Endothelial cell of umbilical vein (primary cell): ENCODE measurements around the gene MMP25. TPM values are rescaled to one million over a fixed set of nuclear protein-coding genes. Genes with fewer than 3 reads are reported as not detected.

Experiments
- BruUV-seq: library from RNA; stranded (reverse); fragments of 400-500 nt; replicated peaks from 2 replicates; lab custom pipeline; 2021; lab: Mats Ljungman, UMichigan
- CTCF ChIA-PET: fragments of 300-600, 350-600 bp; sonication (Branson Sonifier 250); formaldehyde crosslinking; loops from one replicate; lab custom pipeline; 2021; ENCODE audit warnings: antibody characterized with exemption, inconsistent platforms; lab: Charles Lee
- POLR2A ChIA-PET: fragments of 300-600, 350-600 bp; sonication (Branson Sonifier 250); formaldehyde crosslinking; loops from one replicate; lab custom pipeline; 2021; ENCODE audit warnings: antibody characterized with exemption, inconsistent platforms; lab: Charles Lee
- DNase-seq: peaks from one replicate; pipeline ENCODE4 v3.0.0-alpha.2; 2011; ENCODE audit warnings: low read depth, low spot score
- FAIRE-seq: peaks from 2 replicates; lab custom pipeline; 2011; peaks lifted over from hg19 to GRCh38; lab: Jason Lieb, UNC
- H2AFZ ChIP-seq: 2 replicates; pipeline ENCODE4 v1.6.0; 2012; ENCODE audit warnings: low read depth, low read length, control low read depth, inconsistent platforms
- H3K27ac ChIP-seq: 2 replicates; pipeline ENCODE4 v1.5.1; 2011; ENCODE audit warnings: low read depth, mild to moderate bottlenecking, control low read depth, low read length, moderate library complexity; ENCODE audit not compliant: insufficient read depth
- H3K27me3 ChIP-seq, 2 experiments: 2 replicates each; pipeline versions ENCODE4 v1.6.0 to v1.6.1; 2011; ENCODE audit warnings: low read length in 2 of 2, mixed read lengths in 1 of 2; ENCODE audit not compliant: control insufficient read depth in 2 of 2, insufficient read depth in 2 of 2
- H3K36me3 ChIP-seq, 2 experiments: 2 replicates in 1 of 2; 3 replicates in 1 of 2; pipeline ENCODE4 v1.5.1; 2011; ENCODE audit warnings: low read length in 2 of 2, mild to moderate bottlenecking in 1 of 2, moderate library complexity in 1 of 2; ENCODE audit not compliant: control insufficient read depth in 2 of 2, insufficient read depth in 2 of 2; ENCODE audit errors: extremely low read depth in 1 of 2
- H3K4me1 ChIP-seq: 3 replicates; pipeline ENCODE4 v1.5.1; 2011; ENCODE audit warnings: mild to moderate bottlenecking, low read length; ENCODE audit not compliant: control insufficient read depth, insufficient read depth; ENCODE audit errors: extremely low read depth
- H3K4me2 ChIP-seq: 2 replicates; pipeline ENCODE4 v1.6.1; 2011; ENCODE audit warnings: low read length, control low read depth, mixed read lengths; ENCODE audit not compliant: insufficient read depth
- H3K4me3 ChIP-seq, 3 experiments: fragments of 200-600 bp in 1 of 3; sonication (generic), shearing (Covaris generic) in 1 of 3; replicated peaks in 1 of 3; 2 replicates each; pipeline ENCODE4 v1.5.1; 2011 to 2016; ENCODE audit warnings: control low read depth in 3 of 3, low read length in 3 of 3, mild to moderate bottlenecking in 2 of 3, inconsistent platforms in 1 of 3, low read depth in 1 of 3, moderate library complexity in 1 of 3; ENCODE audit not compliant: insufficient read depth in 1 of 3
- H3K79me2 ChIP-seq: 2 replicates; pipeline ENCODE4 v1.6.0; 2012; ENCODE audit warnings: low read length, inconsistent platforms; ENCODE audit not compliant: control insufficient read depth, insufficient read depth
- H3K9ac ChIP-seq: replicated peaks from 2 replicates; pipeline ENCODE3; 2011; ENCODE audit warnings: low read length, control low read depth; ENCODE audit not compliant: insufficient read depth; ENCODE audit errors: extremely low read depth
- H3K9me1 ChIP-seq: replicated peaks from 3 replicates; pipeline ENCODE4 v1.6.0; 2011; ENCODE audit warnings: mild to moderate bottlenecking, low read length; ENCODE audit not compliant: control insufficient read depth, insufficient read depth; ENCODE audit errors: extremely low read depth
- H3K9me3 ChIP-seq: replicated peaks from 2 replicates; pipeline ENCODE4 v1.5.1; 2012; ENCODE audit warnings: low read length, inconsistent platforms; ENCODE audit not compliant: control insufficient read depth, insufficient read depth
- H4K20me1 ChIP-seq: replicated peaks from 2 replicates; pipeline ENCODE3; 2011; ENCODE audit warnings: mild to moderate bottlenecking, low read length; ENCODE audit not compliant: control insufficient read depth, insufficient read depth; ENCODE audit errors: extremely low read depth
- EZH2 ChIP-seq: IDR thresholded peaks from 2 replicates; pipeline ENCODE4 v1.6.1; 2012; ENCODE audit warnings: borderline replicate concordance, low read depth, mild to moderate bottlenecking, moderate library complexity, low read length, inconsistent platforms; ENCODE audit not compliant: severe bottlenecking
- GATA2 ChIP-seq: IDR thresholded peaks from 2 replicates; pipeline ENCODE4 v1.7.0; 2011; ENCODE audit warnings: low read depth, mild to moderate bottlenecking, moderate library complexity, mixed read lengths, low read length; ENCODE audit not compliant: insufficient read length, insufficient read depth
- MYC ChIP-seq: IDR thresholded peaks from one replicate; pipeline ENCODE4 v1.6.1; 2011; ENCODE audit warnings: mild to moderate bottlenecking, low read depth, low read length
- POLR2AphosphoS5 ChIP-seq: IDR thresholded peaks from 2 replicates; pipeline ENCODE4 v1.6.1; 2012; ENCODE audit warnings: low read depth, mild to moderate bottlenecking, control low read depth, low read length, moderate library complexity; ENCODE audit not compliant: insufficient read depth
- dilution Hi-C: fragments of 300-500 bp; cut with MboI; formaldehyde crosslinking; loops from one replicate; pipeline ENCODE4 v1.15.0; 2019; ENCODE audit warnings: low sequenced_read_pairs; ENCODE audit not compliant: extremely low pct_ligation_motif_present
- intact Hi-C: fragments of 100-400 bp; cut with micrococcal nuclease; formaldehyde crosslinking; loops from one replicate; pipeline ENCODE4 v1.10.0; 2022
- polyA plus RNA-seq, 4 experiments: library from polyadenylated mRNA; depleted of rRNA in 3 of 4; stranded (reverse) in 3 of 4; unstranded in 1 of 4; fragments of >200 nt; gene quantifications; 2 replicates each; pipeline versions ENCODE4 v1.2.1 to v1.2.3, GENCODE V29; 2011 to 2012; ENCODE audit warnings: missing spikeins in 1 of 4
- total RNA-seq: library from RNA; stranded (reverse); gene quantifications from 2 replicates; pipeline ENCODE4 v1.2.3, GENCODE V29; 2021

MMP25 gene
- total and polyA plus RNA-seq, 2 donors (not counting 3 experiments of a cell fraction or from before 2014, with no cell fraction given): 0.08 to 0.35 TPM

DNA sequence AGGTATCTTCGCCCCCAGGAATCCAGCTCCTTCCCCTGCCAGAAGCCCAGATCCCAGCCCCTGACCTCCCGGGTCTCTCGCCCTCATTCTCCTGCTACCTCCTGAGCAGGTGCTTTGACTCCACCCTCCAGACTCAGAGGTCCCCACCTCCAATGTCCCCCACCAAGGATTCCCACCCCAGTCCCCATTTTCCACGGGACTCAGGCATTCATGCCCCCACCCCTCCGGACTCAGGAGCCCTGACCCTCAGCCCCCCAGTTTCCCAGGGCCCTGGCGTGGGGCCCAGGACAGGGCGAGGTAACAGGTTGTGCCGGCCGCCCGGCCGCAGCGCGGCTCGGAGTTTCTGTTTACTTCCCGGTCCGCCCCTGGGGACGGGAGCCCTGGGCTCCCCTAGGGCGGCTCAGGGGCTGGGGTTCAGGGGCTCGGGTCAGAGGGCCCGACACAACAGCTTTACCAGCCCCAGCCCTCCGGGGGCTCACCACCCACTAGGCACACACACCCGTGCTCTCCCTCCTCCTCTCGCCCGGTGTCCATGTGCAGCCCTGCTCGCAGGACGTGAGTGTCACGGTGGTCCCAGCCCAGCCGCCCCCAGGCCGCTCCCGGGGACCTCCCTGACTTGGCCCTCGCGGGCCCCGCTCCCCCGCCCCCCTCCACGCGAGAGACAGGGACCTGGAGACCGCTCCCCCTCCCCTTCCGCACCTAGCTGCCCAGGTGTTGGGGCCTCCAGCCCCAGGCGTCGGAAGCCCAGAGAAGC, 10.2 kb upstream of the MMP25 start:
- intact Hi-C loops: no loop called here
- H3K27ac ChIP-seq: no peak overlapping the region
- H3K27me3 ChIP-seq: peaks cover 54% of the 10 kb centered on the region in 2 experiments
- H3K4me3 ChIP-seq: no peak overlapping the region
- no peak for TF ChIP-seq MYC
- peak; percentile 99 for TF ChIP-seq EZH2
- no peak for TF ChIP-seq GATA2
- FAIRE-seq (no peak), DNase-seq (no peak)
- no peak overlapping the region for H3K9ac ChIP-seq
- no peak overlapping the region for H2AFZ ChIP-seq
- no TSS peak for BruUV-seq
- ChIA-PET CTCF (interaction anchor here (1.6 to 8.5 kb wide), 2 partner anchors 23 to 92 kb away, joined by 4 to 138 read pairs; no protein-coding TSS in a partner anchor), POLR2A (no interaction called here)
- no peaks in the 10 kb centered on the region for H4K20me1 ChIP-seq
- H3K9me1 ChIP-seq: no peaks in the 10 kb centered on the region
- no peaks in the 10 kb centered on the region for H3K4me1 ChIP-seq
- dilution Hi-C loops: no loop called here
- H3K4me2 ChIP-seq: no peak overlapping the region
- no peaks in the 10 kb centered on the region for H3K79me2 ChIP-seq
- H3K36me3 ChIP-seq: no peaks in the 10 kb centered on the region
- no peaks in the 10 kb centered on the region for H3K9me3 ChIP-seq

DNA sequence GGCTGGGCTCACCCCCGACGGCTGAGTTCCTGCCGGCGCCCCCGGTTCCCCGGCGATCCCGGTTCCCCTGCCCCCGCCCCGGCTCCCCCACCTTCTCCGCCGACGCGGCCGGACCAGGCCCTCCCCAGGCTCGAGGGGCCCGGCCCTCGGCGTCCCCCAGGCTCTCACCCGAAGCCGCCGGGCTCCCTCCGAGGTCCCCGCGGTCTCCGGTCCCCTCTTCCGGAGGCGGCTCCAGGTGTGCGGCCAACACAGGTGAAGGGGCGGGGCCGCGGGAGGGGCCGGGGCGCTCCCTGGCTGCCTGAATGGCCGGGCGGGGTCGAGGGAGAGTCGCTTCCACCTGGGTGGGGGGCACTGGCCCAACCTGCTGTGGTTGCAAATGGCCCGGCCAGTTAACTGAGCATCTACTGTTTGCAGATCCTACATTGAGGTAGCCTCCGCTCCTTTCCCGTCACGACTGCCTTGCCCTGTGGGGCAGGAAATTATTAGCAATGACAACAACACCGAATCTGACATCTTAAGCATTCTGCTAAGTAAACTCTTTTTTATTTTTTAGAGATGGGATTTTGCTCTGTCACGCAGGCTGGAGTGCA, 9.5 kb upstream of the MMP25 start, which contains the start of gene BICDL2:
TSS of gene BICDL2 (minus strand) at position 219 of the 590 bp plus-strand sequence. CDS start 1,448 bp downstream, outside the sequence.
- no peak for FAIRE-seq
- dilution Hi-C loops: no loop called here
- no peak within 1 kb of the TSS for H3K4me3 ChIP-seq
- no TSS peak for BruUV-seq
- H3K4me1 ChIP-seq: no peaks in the 10 kb centered on the region
- no peak for DNase-seq
- POLR2A ChIA-PET: no interaction called here
- CTCF ChIA-PET: no interaction called here
- intact Hi-C loops: no loop called here
- H2AFZ ChIP-seq: no peak within 1 kb of the TSS
- H3K27ac ChIP-seq: no peak within 1 kb of the TSS
- no peaks in the 10 kb centered on the region for H3K79me2 ChIP-seq
- TF ChIP-seq POLR2AphosphoS5 (no peak), EZH2 (peak; percentile 42)
- no peak within 1 kb of the TSS for H3K4me2 ChIP-seq
- no peaks in the 10 kb centered on the region for H3K36me3 ChIP-seq
- no peaks in the 10 kb centered on the region for H3K9me3 ChIP-seq
- H4K20me1 ChIP-seq: no peaks in the 10 kb centered on the region
- no peak within 1 kb of the TSS for H3K9ac ChIP-seq
- H3K27me3 ChIP-seq: peaks cover 54% of the 10 kb centered on the region in 2 experiments
- H3K9me1 ChIP-seq: no peaks in the 10 kb centered on the region
